CD4-positive, CD25-positive, alpha-beta regulatory T cell (primary cell): Measurements from ENCODE around the gene FHIT. TPM values are rescaled to one million over a fixed set of nuclear protein-coding genes. Genes with fewer than 3 reads are reported as not detected.

Experiments used
- ATAC-seq, 2 donors: fragments of 150-1000 bp; cut with Tn5 transposase; one replicate each; pipeline ENCODE4 v1.10.0; 2021; ENCODE audit warnings: low read depth in 2 of 2, moderate number of reproducible peaks in 2 of 2, moderate library complexity in 1 of 2
- DNase-seq, 3 donors: peaks; one replicate each; pipeline versions ENCODE4 v3.0.0 to v3.0.0-alpha.2; 2012 to 2022; ENCODE audit warnings: mixed read lengths in 1 of 3
- H3K27ac ChIP-seq: one replicate; pipeline ENCODE4 v1.7.0; 2013; ENCODE audit warnings: mild to moderate bottlenecking, low read length; ENCODE audit not compliant: insufficient read depth, poor library complexity, severe bottlenecking
- H3K27me3 ChIP-seq: one replicate; pipeline ENCODE4 v1.7.0; 2013; ENCODE audit warnings: low read length; ENCODE audit not compliant: control insufficient read depth, insufficient read depth
- H3K36me3 ChIP-seq: one replicate; pipeline ENCODE4 v1.7.0; 2013; ENCODE audit warnings: mild to moderate bottlenecking, low read length, moderate library complexity; ENCODE audit not compliant: control insufficient read depth, insufficient read depth
- H3K4me1 ChIP-seq: 2 replicates; pipeline ENCODE4 v1.7.0; 2013; ENCODE audit warnings: mild to moderate bottlenecking, low read length; ENCODE audit not compliant: insufficient read depth, control insufficient read depth, poor library complexity, severe bottlenecking
- H3K4me3 ChIP-seq: one replicate; pipeline ENCODE4 v1.7.0; 2013; ENCODE audit warnings: low read depth, mild to moderate bottlenecking, low read length, moderate library complexity
- H3K9me3 ChIP-seq, 2 experiments: 1 replicate in 1 of 2; 2 replicates in 1 of 2; pipeline ENCODE4 v1.7.0; 2013; ENCODE audit warnings: low read length in 2 of 2, mild to moderate bottlenecking in 1 of 2, moderate library complexity in 1 of 2; ENCODE audit not compliant: control insufficient read depth in 2 of 2
- H3K27ac Mint-ChIP-seq, 3 donors: one replicate each; pipeline ENCODE4 v1.8.0; 2020 to 2022; ENCODE audit warnings: mild to moderate bottlenecking in 3 of 3, mixed read lengths in 3 of 3, moderate library complexity in 2 of 3
- H3K27me3 Mint-ChIP-seq: one replicate; pipeline ENCODE4 v1.8.0; 2022; ENCODE audit warnings: mild to moderate bottlenecking, mixed read lengths
- H3K36me3 Mint-ChIP-seq: one replicate; pipeline ENCODE4 v1.8.0; 2020; ENCODE audit warnings: mixed read lengths
- H3K4me1 Mint-ChIP-seq, 4 donors: one replicate each; pipeline ENCODE4 v1.8.0; 2020 to 2022; ENCODE audit warnings: mixed read lengths in 4 of 4, mild to moderate bottlenecking in 1 of 4
- H3K4me3 Mint-ChIP-seq, 4 donors: one replicate each; pipeline ENCODE4 v1.8.0; 2020 to 2022; ENCODE audit warnings: mild to moderate bottlenecking in 4 of 4, mixed read lengths in 4 of 4, moderate library complexity in 3 of 4
- H3K9me3 Mint-ChIP-seq, 7 donors: one replicate each; pipeline ENCODE4 v1.8.0; 2020 to 2022; ENCODE audit warnings: mixed read lengths in 7 of 7, mild to moderate bottlenecking in 3 of 7, moderate library complexity in 2 of 7
- polyA plus RNA-seq, 4 donors: library from polyadenylated mRNA; unstranded; fragments of 300-500 nt; fragmentation: Illumina TruSeq; gene quantifications; one replicate each; pipeline ENCODE4 v1.2.3, GENCODE V29; 2021
- total RNA-seq: library from RNA; stranded (reverse); gene quantifications from one replicate; pipeline ENCODE4 v1.2.3, GENCODE V29; 2022

FHIT gene
- total and polyA plus RNA-seq, 5 donors from 2014 or later, result 7.8 to 120 (median 14.4) TPM

DNA sequence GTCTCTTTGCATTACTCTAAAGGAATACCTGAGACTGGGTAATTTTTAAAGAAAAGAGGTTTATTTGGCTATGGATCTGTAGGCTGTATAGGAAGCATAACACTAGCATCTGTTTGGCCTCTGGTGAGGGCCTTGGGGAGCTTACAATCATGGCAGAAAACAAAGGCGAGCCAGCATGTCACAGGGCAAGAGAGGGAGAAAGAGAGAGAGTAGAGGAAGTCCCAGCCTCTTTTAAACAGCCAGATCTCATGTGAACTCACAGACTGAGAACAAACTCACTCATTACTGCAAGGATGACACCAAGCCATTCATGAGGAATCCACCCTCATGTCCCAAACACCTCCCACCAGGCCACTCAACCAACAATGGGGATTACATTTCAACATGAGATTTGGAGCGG lies 974.6 kb downstream of the FHIT start:
- H3K4me1 ChIP-seq, result no peaks in the 10 kb centered on the region
- no peak overlapping the region for H3K4me3 ChIP-seq
- no peaks in the 10 kb centered on the region for H3K9me3 ChIP-seq
- H3K4me3 Mint-ChIP-seq, result no peak overlapping the region
- DNase-seq (no peak), ATAC-seq (no peak)
- H3K27ac ChIP-seq, result no peak overlapping the region
- no peaks in the 10 kb centered on the region for H3K36me3 Mint-ChIP-seq
- H3K9me3 Mint-ChIP-seq, result peaks cover 0 to 3% (median 0%) of the 10 kb centered on the region in 7 donors
- H3K27me3 ChIP-seq, result no peaks in the 10 kb centered on the region
- peaks cover 5% of the 10 kb centered on the region for H3K27me3 Mint-ChIP-seq
- peaks cover 0 to 5% (median 0%) of the 10 kb centered on the region in 4 donors for H3K4me1 Mint-ChIP-seq
- H3K36me3 ChIP-seq, result no peaks in the 10 kb centered on the region
- no peak overlapping the region for H3K27ac Mint-ChIP-seq

DNA sequence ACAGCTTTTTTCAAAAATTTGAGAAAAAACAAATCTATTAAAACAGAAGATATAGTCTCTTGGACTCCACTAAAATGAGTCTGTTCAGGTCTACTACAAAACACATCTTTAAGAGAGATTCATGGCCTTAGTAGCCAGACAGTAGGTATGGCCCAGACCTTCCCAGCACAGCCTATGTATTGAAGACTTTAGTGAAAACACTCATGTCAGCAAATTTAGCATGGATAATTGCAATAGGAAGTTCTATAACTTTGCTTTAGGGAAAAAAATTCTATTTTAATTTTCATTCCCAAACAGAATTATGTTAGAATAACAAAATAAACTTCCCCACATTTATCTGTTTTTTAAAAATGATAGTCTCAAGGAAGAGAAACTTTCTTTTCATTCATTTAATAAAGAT lies 976.6 kb downstream of the FHIT start:
- no peaks in the 10 kb centered on the region for H3K27me3 ChIP-seq
- H3K4me3 Mint-ChIP-seq, result no peak overlapping the region
- ATAC-seq (no peak), DNase-seq (no peak)
- H3K4me3 ChIP-seq, result no peak overlapping the region
- H3K27ac ChIP-seq, result no peak overlapping the region
- H3K27me3 Mint-ChIP-seq, result peaks cover 13% of the 10 kb centered on the region
- no peaks in the 10 kb centered on the region for H3K4me1 ChIP-seq
- no peaks in the 10 kb centered on the region for H3K4me1 Mint-ChIP-seq
- H3K9me3 Mint-ChIP-seq, result peaks cover 0 to 2% (median 0%) of the 10 kb centered on the region in 7 donors
- H3K36me3 ChIP-seq, result no peaks in the 10 kb centered on the region
- no peaks in the 10 kb centered on the region for H3K9me3 ChIP-seq
- H3K36me3 Mint-ChIP-seq, result no peaks in the 10 kb centered on the region
- H3K27ac Mint-ChIP-seq, result no peak overlapping the region

DNA sequence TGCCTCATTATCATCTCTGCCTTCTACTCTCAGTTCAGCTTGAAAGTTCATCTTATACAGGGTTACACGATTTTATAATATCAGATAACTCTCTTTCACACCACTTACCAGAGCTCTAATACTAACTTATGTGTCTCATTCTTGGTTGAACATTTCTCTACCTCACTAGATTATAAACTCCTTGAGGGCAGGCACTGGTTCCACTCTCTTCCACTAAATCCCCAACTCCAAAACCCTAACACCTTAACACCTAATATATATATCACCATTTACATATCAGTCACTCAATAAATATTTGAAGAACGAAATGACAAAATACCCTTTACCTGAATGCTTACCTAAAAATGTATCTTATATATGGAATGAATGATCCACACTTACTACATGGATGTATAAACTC lies 977.2 kb downstream of the FHIT start:
- H3K27ac ChIP-seq, result no peak overlapping the region
- H3K9me3 ChIP-seq, result no peaks in the 10 kb centered on the region
- H3K27ac Mint-ChIP-seq, result no peak overlapping the region
- DNase-seq, result no peak
- no peaks in the 10 kb centered on the region for H3K4me1 ChIP-seq
- H3K36me3 ChIP-seq, result no peaks in the 10 kb centered on the region
- H3K4me3 ChIP-seq, result no peak overlapping the region
- no peak for ATAC-seq
- no peaks in the 10 kb centered on the region for H3K27me3 ChIP-seq
- H3K9me3 Mint-ChIP-seq, result peaks cover 0 to 2% (median 0%) of the 10 kb centered on the region in 7 donors
- peaks cover 13% of the 10 kb centered on the region for H3K27me3 Mint-ChIP-seq
- H3K4me3 Mint-ChIP-seq, result no peak overlapping the region
- H3K4me1 Mint-ChIP-seq, result no peaks in the 10 kb centered on the region
- no peaks in the 10 kb centered on the region for H3K36me3 Mint-ChIP-seq

DNA sequence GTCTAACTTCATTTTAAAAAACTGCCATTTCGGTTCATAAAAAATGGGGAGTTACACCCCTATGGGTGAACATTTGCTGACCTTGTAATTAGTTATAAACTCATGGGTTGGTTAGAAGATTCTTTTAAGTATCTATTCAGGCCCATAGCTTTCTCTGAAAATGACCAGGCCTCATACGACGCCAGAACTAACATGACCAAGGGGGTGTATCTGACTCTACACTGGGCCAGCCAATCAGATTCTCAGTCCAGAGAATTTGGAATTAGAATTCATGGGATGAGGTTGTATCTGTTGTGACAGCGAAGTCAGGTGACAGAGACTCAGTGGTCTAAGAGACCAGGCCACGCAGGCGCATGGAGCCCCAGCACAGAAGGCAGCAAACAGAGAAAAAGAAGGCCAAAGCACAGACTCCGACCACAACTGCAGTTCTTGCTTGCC lies 981.4 kb downstream of the FHIT start:
- Histone ChIP-seq H3K4me3 (no peak overlapping the region), H3K9me3 (no peaks in the 10 kb centered on the region), H3K27me3 (no peaks in the 10 kb centered on the region), H3K27ac (no peak overlapping the region), H3K36me3 (no peaks in the 10 kb centered on the region), H3K4me1 (no peaks in the 10 kb centered on the region)
- Mint-ChIP-seq H3K9me3 (peaks cover 0 to 3% (median 0%) of the 10 kb centered on the region in 7 donors), H3K27ac (peak overlapping the region in 1 of 3 donors; percentile 0), H3K4me1 (no peaks in the 10 kb centered on the region), H3K27me3 (peaks cover 8% of the 10 kb centered on the region), H3K36me3 (no peaks in the 10 kb centered on the region), H3K4me3 (no peak overlapping the region)
- ATAC-seq, result no peak
- no peak for DNase-seq

DNA sequence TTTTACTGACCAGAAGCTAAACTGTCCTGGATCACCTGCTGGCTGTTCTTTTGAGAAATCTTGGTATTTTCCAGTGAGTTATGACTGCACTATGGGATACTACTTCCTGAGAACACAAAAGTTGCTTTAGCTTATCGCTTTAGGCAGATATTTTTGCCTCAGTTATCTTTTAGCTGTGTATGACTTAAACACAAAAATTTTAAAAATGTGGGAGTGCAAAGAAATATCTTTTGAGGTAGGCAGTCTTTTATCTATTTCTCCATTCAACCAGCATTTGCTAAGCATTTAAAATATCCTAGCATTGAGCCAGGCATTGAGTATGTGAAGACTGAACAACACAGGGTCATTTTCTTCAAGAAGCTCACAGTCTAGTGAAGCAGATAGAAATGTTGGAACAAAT lies 981.9 kb downstream of the FHIT start:
- no peak overlapping the region for H3K4me3 Mint-ChIP-seq
- Histone ChIP-seq H3K4me1 (no peaks in the 10 kb centered on the region), H3K27ac (no peak overlapping the region), H3K4me3 (no peak overlapping the region), H3K27me3 (no peaks in the 10 kb centered on the region), H3K9me3 (no peaks in the 10 kb centered on the region), H3K36me3 (no peaks in the 10 kb centered on the region)
- H3K9me3 Mint-ChIP-seq, result peaks cover 0 to 3% (median 0%) of the 10 kb centered on the region in 7 donors
- no peak for ATAC-seq
- no peak for DNase-seq
- peaks cover 8% of the 10 kb centered on the region for H3K27me3 Mint-ChIP-seq
- no peaks in the 10 kb centered on the region for H3K36me3 Mint-ChIP-seq
- H3K27ac Mint-ChIP-seq, result peak overlapping the region in 1 of 3 donors; percentile 27
- H3K4me1 Mint-ChIP-seq, result no peaks in the 10 kb centered on the region

DNA sequence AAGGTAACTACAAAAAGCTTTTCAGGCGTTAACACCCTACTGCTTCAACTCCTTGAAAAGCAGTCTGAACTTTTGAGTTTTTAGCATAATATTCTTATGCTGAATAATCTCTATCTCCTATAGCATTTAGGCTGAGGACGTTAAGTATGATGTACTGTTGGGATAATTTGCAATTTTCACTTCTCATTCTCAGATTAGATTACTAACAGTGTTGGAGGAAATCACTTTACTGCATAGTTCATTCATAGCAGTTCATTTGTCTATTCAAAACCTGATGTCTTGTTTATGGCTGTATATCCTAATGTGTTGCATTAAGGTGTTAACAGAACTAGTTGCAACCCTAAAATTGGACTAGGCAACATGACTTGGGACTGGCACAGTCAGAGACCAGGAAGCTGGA lies 983.1 kb downstream of the FHIT start:
- no peak for ATAC-seq
- Histone ChIP-seq H3K36me3 (no peaks in the 10 kb centered on the region), H3K27ac (no peak overlapping the region), H3K27me3 (no peaks in the 10 kb centered on the region), H3K4me1 (no peaks in the 10 kb centered on the region), H3K9me3 (no peaks in the 10 kb centered on the region), H3K4me3 (no peak overlapping the region)
- Mint-ChIP-seq H3K27ac (no peak overlapping the region), H3K9me3 (peaks cover 0 to 3% (median 0%) of the 10 kb centered on the region in 7 donors), H3K4me3 (no peak overlapping the region), H3K27me3 (peaks cover 8% of the 10 kb centered on the region), H3K4me1 (peaks cover 0 to 4% (median 2%) of the 10 kb centered on the region in 4 donors), H3K36me3 (no peaks in the 10 kb centered on the region)
- DNase-seq, result no peak

DNA sequence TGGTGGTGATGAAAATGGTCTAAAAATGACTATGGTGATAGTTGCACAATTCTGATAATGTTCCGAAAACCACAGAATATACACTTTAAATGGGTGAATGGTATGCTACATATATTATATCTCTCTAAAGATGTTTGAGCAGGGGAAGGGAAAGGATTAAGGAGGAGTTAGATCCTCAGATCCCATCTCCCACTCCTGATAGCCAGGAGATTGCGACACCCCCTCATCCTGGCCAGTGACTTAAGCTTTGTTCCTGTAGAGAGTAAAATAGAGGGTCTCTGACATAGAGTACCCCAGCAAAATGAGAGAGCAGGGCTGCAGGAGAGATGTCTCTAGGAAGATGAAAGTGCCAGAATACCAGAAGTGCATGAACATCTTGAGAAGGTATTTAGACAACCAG lies 984.8 kb downstream of the FHIT start:
- Mint-ChIP-seq H3K4me1 (peaks cover 0 to 16% (median 7%) of the 10 kb centered on the region in 4 donors), H3K27ac (no peak overlapping the region), H3K27me3 (peaks cover 8% of the 10 kb centered on the region), H3K36me3 (no peaks in the 10 kb centered on the region), H3K4me3 (no peak overlapping the region), H3K9me3 (peaks cover 0 to 3% (median 0%) of the 10 kb centered on the region in 7 donors)
- Histone ChIP-seq H3K27me3 (no peaks in the 10 kb centered on the region), H3K4me3 (no peak overlapping the region), H3K4me1 (no peaks in the 10 kb centered on the region), H3K36me3 (no peaks in the 10 kb centered on the region), H3K27ac (no peak overlapping the region), H3K9me3 (no peaks in the 10 kb centered on the region)
- DNase-seq (no peak), ATAC-seq (no peak)

DNA sequence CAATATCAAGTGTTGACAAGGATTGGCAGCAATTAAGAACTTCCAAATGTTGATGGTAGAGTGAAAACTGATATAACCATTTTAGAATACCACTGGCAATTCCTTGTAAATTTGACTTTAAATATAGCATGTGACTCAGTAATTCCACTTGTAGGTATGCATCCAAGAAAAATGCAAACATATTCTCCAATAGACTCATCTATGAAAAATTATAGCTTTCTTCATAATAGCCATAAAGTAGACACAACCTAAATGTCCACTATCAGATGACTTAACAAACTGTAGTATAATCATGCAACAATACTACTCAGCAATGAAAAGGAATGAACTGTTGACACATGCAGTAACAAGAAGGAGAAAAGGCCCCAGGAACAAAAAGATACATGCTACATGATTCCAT lies 988.1 kb downstream of the FHIT start:
- Histone ChIP-seq H3K4me3 (no peak overlapping the region), H3K27me3 (no peaks in the 10 kb centered on the region), H3K36me3 (no peaks in the 10 kb centered on the region), H3K9me3 (no peaks in the 10 kb centered on the region), H3K4me1 (no peaks in the 10 kb centered on the region), H3K27ac (no peak overlapping the region)
- no peak for ATAC-seq
- Mint-ChIP-seq H3K27me3 (no peaks in the 10 kb centered on the region), H3K4me3 (no peak overlapping the region), H3K9me3 (peaks cover 0 to 5% (median 0%) of the 10 kb centered on the region in 7 donors), H3K36me3 (no peaks in the 10 kb centered on the region), H3K4me1 (peaks cover 0 to 30% (median 7%) of the 10 kb centered on the region in 4 donors), H3K27ac (peak overlapping the region in 1 of 3 donors; percentile 11)
- DNase-seq, result no peak
